Activated CD8-positive, alpha-beta memory T cell treated with anti-CD3 and anti-CD28 coated beads for 24 hours (primary cell): ENCODE data around the gene NCOA5.

Source experiments
- DNase-seq: peaks from one replicate; pipeline ENCODE4 v3.0.0-alpha.2; 2020

The NCOA5 gene

DNA sequence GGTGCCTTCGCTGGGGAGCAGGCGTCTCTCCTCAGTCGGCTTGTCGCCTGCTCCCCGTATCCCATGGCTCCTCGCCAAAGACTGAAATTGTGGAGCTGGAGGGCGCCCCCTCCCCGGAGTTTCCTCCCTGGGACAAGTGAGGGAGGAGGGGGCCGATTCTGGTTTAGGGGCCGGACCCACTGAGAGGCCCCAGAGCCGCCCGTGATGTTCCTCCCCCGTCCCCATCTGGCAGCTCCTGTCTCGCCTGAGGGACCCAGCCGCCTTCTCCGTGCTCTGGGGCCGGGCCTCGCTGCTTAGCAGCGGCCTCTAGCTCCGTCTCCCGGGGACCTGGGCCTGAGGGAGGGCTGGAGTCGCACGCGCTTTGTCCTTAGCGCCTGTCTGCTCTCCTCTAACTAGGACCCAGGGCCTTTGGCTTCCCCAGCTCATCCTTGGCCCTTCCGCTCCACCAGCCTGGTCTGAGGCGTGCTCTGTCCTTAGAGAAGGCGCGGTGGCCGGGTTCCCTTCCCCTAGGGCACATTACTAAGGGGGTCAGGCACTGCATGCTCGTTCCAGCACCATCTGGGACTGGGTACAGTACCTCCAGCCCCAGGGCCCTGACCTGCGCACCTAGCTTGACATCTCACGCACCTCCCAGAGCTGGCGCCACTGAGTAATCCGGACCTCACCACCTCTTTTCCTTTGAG is 31.0 kb downstream of the NCOA5 start:
- DNase-seq = peak; percentile 60

DNA sequence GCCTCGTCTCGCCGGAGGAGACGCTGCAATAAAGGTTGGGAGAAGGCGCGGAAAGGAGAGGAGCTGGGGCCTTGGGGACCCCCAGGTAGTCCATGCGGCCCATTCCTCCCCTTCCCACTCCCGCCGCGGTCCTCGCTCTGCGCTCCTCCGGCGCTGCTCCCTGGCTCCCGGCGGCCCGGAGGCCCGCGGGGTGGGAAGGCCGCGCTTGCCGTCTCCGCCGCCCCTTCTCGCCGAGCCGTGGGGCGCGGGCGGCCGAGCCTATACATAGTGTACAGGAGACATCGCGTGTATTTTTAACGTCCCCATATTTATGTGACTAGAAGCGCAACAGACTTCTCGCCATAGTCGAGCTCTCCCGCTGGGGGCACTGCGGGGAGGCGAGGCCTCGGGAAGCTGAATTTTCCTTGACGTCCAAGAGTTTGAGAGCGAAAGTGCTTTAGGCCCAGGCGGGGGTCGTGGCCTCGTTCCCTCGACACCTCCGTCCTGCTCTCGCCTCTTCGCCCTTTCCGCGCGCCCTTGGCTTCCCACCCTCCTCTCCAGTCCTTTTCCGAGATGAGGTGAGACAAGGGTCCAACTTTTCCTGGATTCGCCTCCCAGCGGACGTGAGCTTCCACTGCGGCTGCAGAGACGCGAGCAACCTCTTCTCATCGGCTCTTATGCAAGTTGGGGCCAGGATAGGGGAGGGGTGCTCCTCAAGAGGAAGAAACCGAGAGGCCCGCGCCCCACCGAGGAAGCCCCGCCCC is 31.7 kb downstream of the NCOA5 start:
- DNase-seq = peak; percentile 63

DNA sequence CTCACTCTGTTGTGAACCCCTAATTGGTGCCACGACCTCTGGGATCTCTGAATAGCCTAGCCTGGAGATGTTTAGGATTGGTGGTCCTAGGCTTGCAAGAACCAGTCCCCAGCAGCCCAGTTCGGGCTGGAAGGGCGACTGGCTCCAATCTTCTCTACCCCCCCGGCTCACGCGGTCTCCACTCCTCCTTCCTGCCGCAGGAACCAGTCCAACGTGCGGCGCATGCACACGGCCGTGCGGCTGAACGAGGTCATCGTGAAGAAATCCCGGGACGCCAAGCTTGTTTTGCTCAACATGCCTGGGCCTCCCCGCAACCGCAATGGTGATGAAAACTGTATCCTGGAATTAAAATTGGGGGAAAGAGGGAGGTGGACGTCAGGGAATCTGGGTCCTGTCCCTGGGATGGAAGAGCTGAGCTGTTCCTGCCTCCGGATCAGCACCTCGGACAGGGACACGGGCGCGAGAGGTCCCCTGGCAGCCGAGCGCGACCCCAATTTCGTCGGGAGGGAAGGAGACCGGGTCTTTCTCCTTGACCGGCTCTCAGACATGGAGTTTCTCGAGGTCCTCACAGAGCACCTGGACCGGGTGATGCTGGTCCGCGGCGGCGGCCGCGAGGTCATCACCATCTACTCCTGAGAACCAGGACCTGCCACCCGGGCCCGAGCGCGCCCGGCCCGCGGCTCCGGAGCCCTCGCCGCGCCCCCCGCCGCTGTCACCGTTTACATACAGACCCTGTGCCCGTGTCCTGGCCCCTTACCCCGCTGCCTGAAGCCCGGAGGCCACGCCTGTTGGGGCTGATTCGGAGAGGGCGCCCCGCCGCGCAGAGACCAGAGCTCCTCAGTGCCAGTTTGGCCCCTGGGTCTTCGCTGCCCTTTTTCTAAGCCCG is 32.5 kb downstream of the NCOA5 start:
- DNase-seq = peak; percentile 62

- peak; percentile 52 for DNase-seq
These were observed 33.5 kb downstream of the NCOA5 start for GRCh38 chr20:46056027-46056833.

- peak; percentile 30 for DNase-seq
These were observed 34.5 kb downstream of the NCOA5 start for GRCh38 chr20:46055269-46055668.

DNA sequence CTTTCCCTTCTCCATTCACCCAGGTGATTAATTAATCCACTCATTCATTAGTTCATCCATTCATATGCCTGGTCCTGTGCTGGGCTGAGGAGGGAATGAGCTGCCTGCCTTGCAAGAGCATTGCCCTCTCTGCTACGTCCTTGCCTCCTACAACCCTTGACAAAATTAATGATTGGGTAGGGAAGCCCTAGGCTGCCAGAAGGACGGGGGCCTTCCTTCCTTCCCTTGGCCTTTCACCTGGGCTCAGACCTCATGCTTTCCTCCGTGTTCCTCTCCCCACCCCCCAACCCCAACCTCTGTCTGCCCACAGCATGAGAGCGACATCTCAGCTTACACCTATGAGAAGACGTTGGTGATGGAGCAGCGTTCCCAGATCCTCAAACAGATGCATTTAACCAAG is 35.2 kb downstream of the NCOA5 start:
- no peak for DNase-seq

GRCh38 chr20:46053416-46053815 is 36.3 kb downstream of the NCOA5 start:
- no peak for DNase-seq

- DNase-seq = no peak
These were observed 38.0 kb downstream of the NCOA5 start for GRCh38 chr20:46051556-46052308.

DNA sequence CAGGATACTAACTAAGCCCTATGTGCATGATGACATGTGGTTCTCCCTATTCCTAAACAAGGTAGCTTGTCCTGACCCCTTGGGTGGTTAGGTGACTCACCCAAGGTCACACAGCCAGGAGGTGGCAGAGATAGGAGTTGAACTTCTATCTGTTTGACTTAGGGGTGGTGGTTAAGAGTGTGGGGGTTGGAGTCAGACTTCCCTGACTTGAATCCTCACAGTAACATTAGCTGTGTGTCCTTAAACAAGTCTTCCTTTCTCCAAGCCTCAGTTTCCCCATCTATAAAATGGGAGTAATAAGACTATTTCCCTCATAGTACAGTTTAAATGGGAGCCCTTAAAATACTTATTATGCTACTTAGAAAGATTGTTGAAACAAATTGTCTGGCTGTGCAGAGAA is 38.9 kb downstream of the NCOA5 start:
- no peak for DNase-seq

DNA sequence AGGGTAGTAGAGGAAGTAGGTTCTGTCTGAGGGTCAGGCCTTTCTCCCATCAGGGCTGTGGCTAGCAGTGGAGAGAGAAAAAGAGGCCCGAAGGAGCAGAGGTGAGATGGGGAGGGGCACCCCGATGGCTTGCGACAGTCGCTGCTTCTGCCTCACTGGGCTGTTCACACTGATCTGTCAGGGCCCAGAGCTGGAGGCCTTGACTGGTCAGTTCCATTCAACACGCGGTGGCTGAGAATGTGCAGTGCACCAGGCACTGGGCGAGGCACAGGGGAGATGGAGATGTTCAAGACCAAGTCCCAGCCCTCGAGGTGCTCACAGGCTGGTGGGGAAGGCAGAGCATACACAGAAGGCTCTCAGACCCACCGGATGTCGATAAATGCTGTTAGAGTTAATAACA is 39.3 kb downstream of the NCOA5 start:
- DNase-seq = no peak

DNA sequence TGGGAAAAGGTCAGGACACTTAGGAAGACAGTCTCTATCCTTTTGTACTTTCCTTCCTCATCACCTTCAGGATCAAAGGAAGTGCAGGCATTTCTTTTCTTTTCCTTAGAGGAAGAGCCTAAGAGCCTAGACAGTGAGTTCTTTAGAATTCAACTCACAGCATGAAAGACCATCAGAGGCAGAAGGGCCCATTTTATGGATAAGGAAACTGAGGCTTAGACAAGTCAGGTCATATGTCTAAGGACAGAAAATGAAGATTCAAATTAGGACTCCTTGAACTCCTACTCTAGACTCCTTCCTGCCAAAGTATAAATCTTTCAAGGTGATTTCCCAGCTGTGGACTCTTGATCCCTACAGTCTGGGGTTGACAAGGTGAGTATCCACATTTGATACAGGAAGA is 39.9 kb downstream of the NCOA5 start:
- DNase-seq = no peak

DNA sequence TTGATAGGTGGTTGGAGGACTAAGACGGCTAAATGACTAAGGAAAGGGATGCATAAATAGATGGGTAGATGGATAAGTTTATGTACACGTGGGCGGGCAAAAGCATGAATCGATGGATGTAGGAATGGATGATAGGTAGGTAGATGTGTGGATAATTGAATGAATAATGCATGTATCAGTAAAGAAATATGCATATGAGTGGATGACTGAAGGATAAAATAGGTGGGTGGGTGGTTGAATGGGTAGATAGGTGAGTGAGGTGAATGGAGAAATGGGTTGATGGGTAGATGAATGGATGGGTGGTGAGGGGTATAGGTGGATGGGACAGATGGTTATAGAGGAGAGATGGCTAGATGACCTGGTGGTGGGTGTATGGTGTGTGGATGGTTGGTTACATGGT is 40.6 kb downstream of the NCOA5 start:
- DNase-seq = no peak

GRCh38 chr20:46047821-46048220 is 41.9 kb downstream of the NCOA5 start:
- DNase-seq = no peak

- DNase-seq = no peak
These were observed 43.0 kb downstream of the NCOA5 start for GRCh38 chr20:46046588-46047310.

DNA sequence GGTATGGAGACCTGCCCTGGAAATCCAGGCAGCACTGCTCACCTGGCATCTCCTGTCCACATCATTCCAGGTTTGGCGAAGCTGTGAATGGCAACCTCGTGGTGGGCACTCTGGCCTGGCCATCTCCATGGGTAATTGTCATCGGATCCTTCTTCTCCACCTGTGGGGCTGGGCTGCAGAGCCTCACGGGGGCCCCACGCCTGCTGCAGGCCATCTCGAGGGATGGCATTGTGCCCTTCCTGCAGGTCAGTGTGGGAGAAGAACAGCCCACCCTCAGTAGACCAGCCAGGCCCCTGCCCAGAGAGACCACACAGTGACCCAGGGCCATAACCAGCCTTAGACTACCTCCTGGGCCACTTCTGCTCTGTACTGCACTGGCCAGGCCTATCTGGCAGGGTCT is 44.9 kb downstream of the NCOA5 start:
- DNase-seq = no peak

GRCh38 chr20:46043556-46043955 is 46.2 kb downstream of the NCOA5 start:
- no peak for DNase-seq

- DNase-seq = peak; percentile 69
These were observed 48.7 kb downstream of the NCOA5 start for GRCh38 chr20:46040902-46041535.

DNA sequence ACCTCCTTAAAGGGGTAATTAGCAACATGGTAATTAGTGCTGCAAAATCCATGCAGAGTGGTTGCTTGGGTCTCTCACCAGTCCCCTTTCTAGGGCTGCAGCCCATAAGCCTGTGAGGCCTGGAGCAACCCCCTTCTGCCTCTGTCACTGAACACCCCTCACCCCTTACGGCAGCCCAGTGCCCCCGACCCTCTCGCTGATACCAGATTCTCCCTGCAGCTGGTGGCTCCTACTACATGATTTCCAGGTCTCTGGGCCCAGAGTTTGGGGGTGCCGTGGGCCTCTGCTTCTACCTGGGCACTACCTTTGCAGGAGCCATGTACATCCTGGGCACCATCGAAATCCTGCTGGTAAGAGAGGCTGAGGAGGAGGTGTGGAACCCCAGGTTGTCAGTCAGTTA is 52.7 kb downstream of the NCOA5 start:
- DNase-seq = no peak

DNA sequence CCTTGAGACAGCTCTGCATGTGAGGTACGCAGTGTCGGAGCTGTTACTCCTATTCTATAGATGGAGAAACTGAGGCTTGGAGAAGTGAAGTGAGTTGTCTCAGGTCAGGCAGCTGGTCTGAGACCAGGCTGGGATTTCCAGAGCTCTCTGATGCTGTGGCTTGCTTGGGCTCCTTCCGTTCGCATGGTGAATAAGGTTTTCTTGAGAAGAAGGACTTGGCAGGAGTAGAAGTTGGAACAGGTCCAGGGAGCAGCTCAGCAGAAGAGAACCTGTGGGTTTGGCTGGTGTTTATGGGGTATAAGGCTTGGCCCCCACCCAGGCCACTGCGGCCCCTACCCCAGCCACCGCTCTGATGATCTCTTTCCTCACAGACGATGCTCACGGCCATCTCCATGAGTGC is 53.4 kb downstream of the NCOA5 start:
- no peak for DNase-seq

DNA sequence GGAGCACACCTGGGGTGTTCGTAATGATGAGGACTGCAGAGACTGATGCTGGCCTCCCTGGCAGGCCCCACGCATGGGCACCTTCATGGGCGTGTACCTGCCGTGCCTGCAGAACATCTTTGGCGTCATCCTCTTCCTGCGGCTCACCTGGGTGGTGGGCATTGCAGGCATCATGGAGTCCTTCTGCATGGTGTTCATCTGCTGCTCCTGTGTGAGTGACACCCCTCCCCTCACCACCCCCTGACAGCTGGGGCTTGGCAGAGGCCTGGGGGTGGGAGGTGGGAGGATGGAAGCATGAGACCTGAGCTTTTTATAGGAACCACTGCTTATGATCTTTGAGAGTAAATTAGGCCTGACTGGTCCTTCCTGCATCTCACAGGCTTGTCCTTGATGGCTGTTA is 54.0 kb downstream of the NCOA5 start:
- DNase-seq = no peak

GRCh38 chr20:46035253-46035652 is 54.5 kb downstream of the NCOA5 start:
- no peak for DNase-seq
